Daoy (cell line): ENCODE data around the gene BBOF1. TPM values are rescaled to one million over a fixed set of nuclear protein-coding genes. Genes with fewer than 3 reads are reported as not detected.
A peak's percentile ranks its signal among the peaks of the same experiment; 100 is the strongest.

Experiments
- DNase-seq: peaks from one replicate; pipeline ENCODE4 v3.0.0-alpha.2; 2015; ENCODE audit warnings: low read depth
- total RNA-seq: library from RNA; depleted of rRNA; stranded (reverse); fragments of >200 nt; shearing (Covaris generic); gene quantifications from 2 replicates; pipeline ENCODE4 v1.2.3, GENCODE V29; 2014

Gene BBOF1
- total RNA-seq, 1 experiment from 2014 or later, result 4.5 TPM

GRCh38 chr14:74022346-74022745 lies 3.2 kb downstream of the BBOF1 start:
- no peak for DNase-seq

- no peak for DNase-seq
These were observed 10.0 kb downstream of the BBOF1 start for GRCh38 chr14:74029136-74029535.

- DNase-seq, result no peak
These were observed 15.4 kb downstream of the BBOF1 start for GRCh38 chr14:74034572-74034971.

GRCh38 chr14:74035556-74035955 lies 16.4 kb downstream of the BBOF1 start:
- DNase-seq, result peak; percentile 44

GRCh38 chr14:74038020-74038859 lies 19.1 kb downstream of the BBOF1 start:
- DNase-seq, result peak; percentile 30

GRCh38 chr14:74042296-74042695 lies 23.1 kb downstream of the BBOF1 start:
- DNase-seq, result no peak

- no peak for DNase-seq
These were observed 26.4 kb downstream of the BBOF1 start for GRCh38 chr14:74045522-74045921.

GRCh38 chr14:74048281-74048680 lies 29.1 kb downstream of the BBOF1 start:
- DNase-seq, result peak; percentile 51

GRCh38 chr14:74049876-74050495 lies 30.8 kb downstream of the BBOF1 start:
- DNase-seq, result no peak

GRCh38 chr14:74062809-74063150 lies 43.6 kb downstream of the BBOF1 start:
- DNase-seq, result peak; percentile 10

- DNase-seq, result no peak
These were observed 45.3 kb downstream of the BBOF1 start for GRCh38 chr14:74064426-74064825.

- DNase-seq, result no peak
These were observed 45.7 kb downstream of the BBOF1 start for GRCh38 chr14:74064883-74065282.

- no peak for DNase-seq
These were observed 46.8 kb downstream of the BBOF1 start for GRCh38 chr14:74065746-74066575.

GRCh38 chr14:74077401-74077800 lies 58.3 kb downstream of the BBOF1 start:
- no peak for DNase-seq

- DNase-seq, result no peak
These were observed 61.8 kb downstream of the BBOF1 start for GRCh38 chr14:74080820-74081460.

- DNase-seq, result no peak
These were observed 62.3 kb downstream of the BBOF1 start for GRCh38 chr14:74081491-74081890.

GRCh38 chr14:74083161-74083560 lies 64.0 kb downstream of the BBOF1 start:
- DNase-seq, result no peak

- no peak for DNase-seq
These were observed 64.7 kb downstream of the BBOF1 start for GRCh38 chr14:74083784-74084276.

GRCh38 chr14:74084277-74085046 lies 65.3 kb downstream of the BBOF1 start, which contains the start of the genes ALDH6A1 and LIN52:
TSS of gene ALDH6A1 (minus strand) at chr14:74084453. CDS start at chr14:74084394, 59 bp downstream.
TSS of gene LIN52 (plus strand) at chr14:74084956. CDS start at chr14:74084975, 19 bp downstream.
- peak; percentile 100 for DNase-seq

GRCh38 chr14:74085047-74085637 lies 66.0 kb downstream of the BBOF1 start:
- DNase-seq, result peak; percentile 69
